Activated CD8-positive, alpha-beta memory T cell treated with anti-CD3 and anti-CD28 coated beads, Interleukin-2, amount 50 U/mL, for 1 hour (primary cell): ENCODE results near the gene GPS1.

Experiments used
- DNase-seq: peaks from one replicate; pipeline ENCODE4 v3.0.0-alpha.2; 2020; ENCODE audit errors: extremely low read depth

The GPS1 gene

GRCh38 chr17:82045936-82046484 is 5.7 kb upstream of the GPS1 start:
- no peak for DNase-seq

GRCh38 chr17:82046903-82047302 is 4.8 kb upstream of the GPS1 start:
- no peak for DNase-seq

- no peak for DNase-seq
Observed at GRCh38 chr17:82047379-82047778, 4.3 kb upstream of the GPS1 start.

GRCh38 chr17:82047914-82048570 is 3.7 kb upstream of the GPS1 start:
- DNase-seq: no peak

- no peak for DNase-seq
Observed at GRCh38 chr17:82048571-82048971, 3.1 kb upstream of the GPS1 start.

GRCh38 chr17:82049106-82049505 is 2.6 kb upstream of the GPS1 start:
- no peak for DNase-seq

- DNase-seq: no peak
Observed at GRCh38 chr17:82049521-82049971, 2.2 kb upstream of the GPS1 start.

GRCh38 chr17:82050152-82050760 is 1.4 kb upstream of the GPS1 start:
- DNase-seq: no peak

- no peak for DNase-seq
Observed at GRCh38 chr17:82050761-82051641, 697 bp upstream of the GPS1 start.

- no peak for DNase-seq
Observed at GRCh38 chr17:82052638-82053059, 951 bp downstream of the GPS1 start.

- DNase-seq: no peak
Observed at GRCh38 chr17:82053130-82053529, 1.4 kb downstream of the GPS1 start.

GRCh38 chr17:82053556-82054263 is 2.0 kb downstream of the GPS1 start:
- no peak for DNase-seq

GRCh38 chr17:82054351-82055022 is 2.8 kb downstream of the GPS1 start:
- no peak for DNase-seq

GRCh38 chr17:82055023-82055964 is 3.6 kb downstream of the GPS1 start:
- DNase-seq: no peak

GRCh38 chr17:82055965-82056728 is 4.4 kb downstream of the GPS1 start:
- no peak for DNase-seq

GRCh38 chr17:82056729-82057621 is 5.3 kb downstream of the GPS1 start:
- DNase-seq: no peak

GRCh38 chr17:82058230-82058854 is 6.6 kb downstream of the GPS1 start:
- DNase-seq: no peak

- no peak for DNase-seq
Observed at GRCh38 chr17:82058855-82059249, 7.2 kb downstream of the GPS1 start.
